Measurements from ENCODE around the gene TSTD2.

The TSTD2 gene

DNA sequence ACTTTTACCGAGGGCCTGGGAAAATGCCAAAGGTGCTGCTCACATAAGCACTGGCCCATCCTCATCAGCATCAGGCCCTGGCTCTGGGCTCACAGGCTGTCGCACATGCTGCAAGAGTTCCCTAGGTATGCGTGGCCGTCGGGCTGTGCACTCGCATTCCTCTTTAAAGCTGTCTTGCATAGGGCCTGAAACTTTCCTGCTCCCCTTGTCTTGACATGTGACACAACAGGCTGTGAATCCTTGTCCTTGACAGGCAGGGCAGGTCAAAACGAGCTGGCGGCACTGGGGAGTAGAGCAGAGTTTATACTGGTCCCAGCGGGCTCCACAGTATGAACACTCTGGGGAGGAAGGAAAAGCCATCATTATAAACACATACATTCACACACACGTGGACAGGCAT is 30.7 kb downstream of the TSTD2 start:
- TF ChIP-seq, protein P1, sequence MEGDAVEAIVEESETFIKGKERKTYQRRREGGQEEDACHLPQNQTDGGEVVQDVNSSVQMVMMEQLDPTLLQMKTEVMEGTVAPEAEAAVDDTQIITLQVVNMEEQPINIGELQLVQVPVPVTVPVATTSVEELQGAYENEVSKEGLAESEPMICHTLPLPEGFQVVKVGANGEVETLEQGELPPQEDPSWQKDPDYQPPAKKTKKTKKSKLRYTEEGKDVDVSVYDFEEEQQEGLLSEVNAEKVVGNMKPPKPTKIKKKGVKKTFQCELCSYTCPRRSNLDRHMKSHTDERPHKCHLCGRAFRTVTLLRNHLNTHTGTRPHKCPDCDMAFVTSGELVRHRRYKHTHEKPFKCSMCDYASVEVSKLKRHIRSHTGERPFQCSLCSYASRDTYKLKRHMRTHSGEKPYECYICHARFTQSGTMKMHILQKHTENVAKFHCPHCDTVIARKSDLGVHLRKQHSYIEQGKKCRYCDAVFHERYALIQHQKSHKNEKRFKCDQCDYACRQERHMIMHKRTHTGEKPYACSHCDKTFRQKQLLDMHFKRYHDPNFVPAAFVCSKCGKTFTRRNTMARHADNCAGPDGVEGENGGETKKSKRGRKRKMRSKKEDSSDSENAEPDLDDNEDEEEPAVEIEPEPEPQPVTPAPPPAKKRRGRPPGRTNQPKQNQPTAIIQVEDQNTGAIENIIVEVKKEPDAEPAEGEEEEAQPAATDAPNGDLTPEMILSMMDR (IDR thresholded peaks at IDR 0.05; ENCODE audit: low read depth, low read length, missing control alignments), result no peak
- no peak overlapping the region for H3K4me3 ChIP-seq (ENCODE audit: low read depth, low read length)
- no peak for DNase-seq (ENCODE audit: low read depth)

DNA sequence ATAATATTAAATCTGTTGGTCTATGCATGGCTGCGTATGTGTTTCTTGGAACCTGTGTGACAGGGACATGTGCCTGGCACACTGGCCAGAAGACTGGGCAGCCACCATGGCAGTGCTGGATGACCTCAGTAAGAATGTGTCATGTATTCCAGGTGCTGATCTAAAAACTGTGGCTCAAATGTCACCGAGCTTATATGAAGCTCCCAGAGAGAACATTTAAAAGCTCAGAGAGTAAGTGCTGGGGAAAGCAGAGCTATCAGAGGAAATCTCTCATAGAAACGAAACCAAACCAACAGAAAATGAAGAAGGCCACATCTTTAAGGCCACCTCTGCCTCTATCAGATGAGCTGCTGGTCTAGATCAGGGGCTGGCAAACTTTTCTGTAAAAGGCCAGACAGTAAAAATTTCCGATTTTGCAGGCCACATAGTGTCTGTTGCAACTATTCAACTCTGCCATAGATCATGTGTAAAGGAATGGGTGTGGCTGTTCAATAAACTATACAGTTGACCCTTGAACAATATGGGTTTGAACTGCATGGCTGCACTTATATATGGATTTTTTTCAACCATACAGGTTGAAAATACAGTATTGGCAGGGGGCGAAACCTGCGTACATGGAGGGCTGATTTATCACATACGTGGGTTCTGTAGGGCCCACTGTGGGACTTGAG is 31.8 kb downstream of the TSTD2 start:
- no peak for DNase-seq (ENCODE audit: low read depth)
- TF ChIP-seq, protein P1 (IDR thresholded peaks at IDR 0.05; ENCODE audit: low read depth, low read length, missing control alignments), result no peak
- H3K4me3 ChIP-seq (ENCODE audit: low read depth, low read length), result no peak overlapping the region

DNA sequence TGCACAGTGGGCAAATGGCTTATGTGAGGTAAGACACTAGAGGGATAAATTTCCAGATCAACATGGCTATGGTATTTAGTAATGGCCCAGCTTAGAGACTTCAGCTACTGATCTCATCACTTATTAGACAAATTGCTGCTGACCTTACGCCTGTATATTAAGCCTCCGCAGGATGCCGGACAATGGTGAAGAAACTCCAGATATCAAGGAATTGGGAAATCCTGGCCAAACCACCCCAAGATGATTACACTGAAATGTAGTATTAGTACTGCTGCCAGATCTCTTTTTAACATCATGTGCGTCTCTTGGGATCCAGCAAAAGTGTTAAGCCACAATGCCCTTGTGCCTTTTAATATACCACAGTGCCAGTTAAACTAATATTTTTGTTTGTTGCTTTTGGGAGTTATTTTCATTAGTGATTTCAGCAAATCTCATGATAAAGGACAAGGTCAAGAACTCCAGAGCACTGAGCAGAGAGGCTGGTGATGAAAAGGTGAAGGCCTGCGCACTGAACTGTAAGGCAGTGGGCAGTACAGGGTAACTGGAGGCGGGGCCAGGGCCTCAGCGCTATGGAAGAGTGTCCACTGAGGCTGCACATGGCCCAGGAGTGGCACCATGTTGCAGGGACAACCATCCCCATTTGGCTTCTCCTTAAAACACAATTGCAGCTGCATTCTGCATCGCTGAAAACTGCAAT is 32.5 kb downstream of the TSTD2 start:
- H3K4me3 ChIP-seq (ENCODE audit: low read depth, low read length), result no peak overlapping the region
- DNase-seq (ENCODE audit: low read depth), result no peak
- TF ChIP-seq, protein P1 (IDR thresholded peaks at IDR 0.05; ENCODE audit: low read depth, low read length, missing control alignments), result no peak

DNA sequence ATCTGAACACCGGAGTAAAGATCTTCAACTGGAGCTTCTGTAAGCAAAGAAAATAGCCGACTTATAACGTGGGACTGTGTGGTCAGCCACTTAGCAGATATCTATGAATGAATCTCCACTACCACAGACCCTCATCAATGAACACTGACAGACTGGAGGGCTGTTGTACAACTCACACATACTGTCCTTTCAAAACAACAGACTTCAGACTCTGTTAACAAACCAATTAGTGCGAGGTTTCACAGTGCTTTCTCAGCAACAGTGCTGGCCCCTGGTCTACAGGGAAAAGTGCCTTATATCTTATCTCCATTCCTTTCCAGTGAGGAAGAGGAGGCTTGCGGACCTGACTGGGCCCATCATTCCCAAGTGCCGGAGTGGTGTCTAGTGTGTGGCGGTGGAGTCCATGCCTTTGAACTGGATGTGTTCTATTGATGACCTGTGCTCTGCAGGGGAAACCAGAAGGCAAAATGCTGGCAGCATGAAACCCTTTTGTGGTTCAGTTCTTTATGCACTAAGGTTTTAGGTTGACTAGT is 33.8 kb downstream of the TSTD2 start:
- DNase-seq (ENCODE audit: low read depth), result no peak
- H3K4me3 ChIP-seq (ENCODE audit: low read depth, low read length), result no peak overlapping the region
- TF ChIP-seq, protein P1 (IDR thresholded peaks at IDR 0.05; ENCODE audit: low read depth, low read length, missing control alignments), result no peak

DNA sequence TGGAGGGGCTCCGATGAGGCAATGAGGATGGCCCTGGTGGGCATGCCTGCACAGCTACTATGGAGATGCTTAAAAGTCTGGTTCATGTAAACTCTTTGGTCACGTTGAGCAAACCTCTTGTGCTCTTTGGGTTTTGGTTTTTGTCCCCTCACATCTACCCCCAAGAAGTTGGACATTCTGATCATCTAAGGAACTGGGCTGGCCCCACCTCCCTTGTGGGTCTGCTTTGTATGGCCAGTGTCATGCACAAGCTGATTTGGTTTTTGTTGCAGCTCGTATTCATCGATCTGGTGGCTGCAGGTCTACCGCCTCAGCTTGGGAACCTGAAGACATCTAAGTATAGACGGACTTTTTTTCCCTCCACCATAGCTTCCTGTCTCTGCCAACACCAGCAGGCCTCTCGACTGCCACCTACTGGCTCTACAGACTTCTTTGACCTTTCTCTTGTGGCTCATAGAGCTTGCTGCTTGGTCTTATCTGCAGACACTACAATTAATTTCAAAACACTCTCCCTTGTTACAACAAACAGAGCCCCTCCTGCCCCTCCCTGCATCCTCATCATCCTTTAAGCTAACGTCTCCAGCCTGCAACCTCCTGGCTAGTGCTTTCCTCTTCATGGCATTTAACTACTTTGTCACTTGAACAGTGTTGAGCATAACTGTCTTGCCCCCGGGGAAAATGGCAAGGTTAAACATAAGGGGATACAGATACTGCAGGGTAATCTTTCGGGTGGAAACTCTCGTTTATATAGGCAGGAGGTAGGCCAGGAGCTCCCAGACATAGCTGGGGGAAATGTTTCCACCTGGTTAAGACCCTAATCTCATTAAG is 34.5 kb downstream of the TSTD2 start:
- no peak overlapping the region for H3K4me3 ChIP-seq (ENCODE audit: low read depth, low read length)
- TF ChIP-seq, protein P1 (IDR thresholded peaks at IDR 0.05; ENCODE audit: low read depth, low read length, missing control alignments), result peak; percentile 97
- DNase-seq (ENCODE audit: low read depth), result peak; percentile 83

DNA sequence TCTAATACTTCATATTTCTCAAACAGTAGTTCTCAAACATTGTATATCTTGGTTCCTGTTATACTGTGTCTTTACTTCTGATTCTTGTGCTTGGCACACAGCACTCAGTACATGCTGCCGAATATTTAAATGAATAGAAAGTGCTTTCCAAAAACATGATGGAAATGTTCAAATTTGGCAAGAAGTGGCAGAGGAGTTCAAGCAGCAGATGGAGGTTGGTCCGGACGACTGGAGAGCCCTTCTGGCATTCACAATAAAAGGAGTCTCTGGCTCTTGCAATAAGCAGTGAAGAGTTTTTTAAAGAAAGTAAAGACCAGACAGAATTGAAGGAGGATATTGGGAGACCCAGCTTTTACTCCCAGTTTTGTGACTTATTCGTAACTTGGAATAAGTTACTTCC is 36.3 kb downstream of the TSTD2 start:
- no peak overlapping the region for H3K4me3 ChIP-seq (ENCODE audit: low read depth, low read length)
- DNase-seq (ENCODE audit: low read depth), result no peak

More for the DNA sequence above, 36.3 kb downstream of the TSTD2 start:
- TF ChIP-seq, protein P1 (IDR thresholded peaks at IDR 0.05; ENCODE audit: low read depth, low read length, missing control alignments), result no peak
